ENCODE results near the gene KPNB1.

KPNB1 gene

DNA sequence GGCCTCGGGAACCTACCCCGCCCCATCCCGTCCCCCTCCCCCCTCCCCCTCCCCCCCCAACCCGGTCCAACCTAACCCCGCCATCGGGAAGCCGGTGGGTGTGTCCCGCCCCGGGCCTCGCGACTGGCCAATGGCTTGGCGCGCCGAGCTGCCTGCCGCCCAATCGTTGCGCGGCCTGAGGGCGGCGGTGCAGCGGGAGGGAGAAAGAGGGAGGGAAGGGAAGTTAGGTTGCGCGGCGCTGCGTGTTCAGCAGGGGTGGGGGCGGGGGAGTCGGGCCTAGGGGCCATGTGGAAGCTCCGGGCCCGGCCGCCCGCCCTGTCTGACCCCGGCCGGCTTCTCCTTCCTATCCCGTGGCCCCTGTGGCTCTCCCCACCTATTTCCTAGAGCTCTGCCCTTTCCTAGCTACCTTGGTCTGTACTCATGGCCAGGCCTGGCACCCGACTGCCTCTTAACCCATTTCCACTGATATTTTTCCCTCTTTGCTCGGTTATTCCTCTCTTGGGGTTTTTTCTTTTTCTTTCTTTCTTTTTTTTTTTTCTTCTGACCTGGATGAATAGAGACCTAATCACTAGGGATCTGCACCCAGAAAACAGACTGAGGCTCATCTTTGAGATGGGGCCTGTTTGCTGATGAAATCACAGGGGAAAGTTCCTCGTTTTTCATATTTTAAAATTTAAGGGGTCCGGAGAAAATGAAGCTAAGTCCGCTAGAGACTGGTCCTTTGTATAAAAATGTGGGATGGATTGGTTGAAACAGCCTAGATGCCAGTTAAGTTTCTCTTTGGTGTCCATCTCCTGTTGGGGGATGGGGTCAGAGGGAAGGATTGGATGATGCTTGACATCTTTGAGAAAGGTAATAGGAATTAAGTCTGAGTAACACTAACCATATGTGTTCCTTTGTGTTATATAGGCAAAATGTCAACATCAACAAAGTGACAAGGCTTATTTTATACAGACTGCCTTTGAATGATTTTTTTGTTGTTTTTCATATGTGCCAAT is 1.1 kb downstream of the KPNB1 start:
- 6% methylated on average over 13 of the region's 39 CpGs for WGBS (ENCODE audit: insufficient coverage)
- H3K4me3 ChIP-seq (ENCODE audit: control insufficient read depth in 1 of 7, extremely low read depth in 1 of 7, insufficient read depth in 4 of 7, low read depth in 2 of 7, low read length in 6 of 7), result peak overlapping the region; percentile 65 to 91 (median 81)
- no peaks in the 10 kb centered on the region for H3K9me3 ChIP-seq (ENCODE audit: control extremely low read depth in 1 of 5, control insufficient read depth in 4 of 5, insufficient read depth in 2 of 5, low read depth in 1 of 5, low read length in 4 of 5)
- ChIA-PET POLR2A (interaction anchor here (0.7 to 1.0 kb wide), 3 partner anchors 24 to 172 kb away, joined by 3 to 5 read pairs (median 4); no protein-coding TSS in a partner anchor), CTCF (interaction anchor here (1.0 to 8.4 kb wide), 3 partner anchors 13 to 107 kb away, joined by 3 to 56 read pairs (median 6); no protein-coding TSS in a partner anchor)
- peak overlapping the region; percentile 61 to 75 for H3K27ac ChIP-seq (ENCODE audit: insufficient read depth in 1 of 2, low read depth in 1 of 2, low read length in 2 of 2, poor library complexity in 1 of 2, severe bottlenecking in 2 of 2)
- H3K36me3 ChIP-seq (ENCODE audit: control insufficient read depth in 4 of 4, insufficient read depth in 4 of 4, low read length in 3 of 4), result peaks cover 10 to 45% (median 28%) of the 10 kb centered on the region in 4 experiments
- peaks cover 21 to 44% (median 36%) of the 10 kb centered on the region in 4 experiments for H3K4me1 ChIP-seq (ENCODE audit: control extremely low read depth in 1 of 4, control insufficient read depth in 4 of 4, insufficient read depth in 4 of 4, low read length in 3 of 4)
- no peaks in the 10 kb centered on the region for H3K27me3 ChIP-seq (replicated peaks in 2 of 5; ENCODE audit: control insufficient read depth in 4 of 5, insufficient read depth in 5 of 5, low read length in 4 of 5)
- DNase-seq, result peak; percentile 96 to 98 (median 96)

DNA sequence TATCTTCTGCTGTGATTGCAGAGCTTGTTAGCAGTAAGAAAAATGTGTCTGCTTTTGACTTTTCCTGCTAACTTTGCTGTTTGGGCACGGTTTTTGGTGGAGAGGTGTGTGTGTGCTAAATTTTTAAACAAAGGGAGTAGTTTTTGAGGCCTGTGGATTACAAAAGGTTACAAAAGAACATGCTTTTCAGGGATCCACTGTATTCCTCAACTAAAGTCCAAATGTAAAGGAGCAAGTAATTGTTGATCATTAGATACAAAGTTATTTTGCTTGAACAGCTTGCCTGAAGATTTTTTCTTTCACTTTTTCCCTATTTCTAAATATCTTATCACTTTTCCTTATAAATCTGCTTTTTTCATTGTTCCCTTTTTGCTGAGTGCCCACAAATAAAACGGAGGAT is 2.0 kb downstream of the KPNB1 start:
- H3K9me3 ChIP-seq (ENCODE audit: control extremely low read depth in 1 of 5, control insufficient read depth in 4 of 5, insufficient read depth in 2 of 5, low read depth in 1 of 5, low read length in 4 of 5), result no peaks in the 10 kb centered on the region
- no peak for DNase-seq
- 60% methylated on average over 1 of the region's 2 CpGs for WGBS (ENCODE audit: insufficient coverage)
- CTCF ChIA-PET, result interaction anchor here (0.8 to 8.4 kb wide), 2 partner anchors 12 to 20 kb away, joined by 4 to 56 read pairs; no protein-coding TSS in a partner anchor
- peaks cover 14 to 52% (median 33%) of the 10 kb centered on the region in 4 experiments for H3K36me3 ChIP-seq (ENCODE audit: control insufficient read depth in 4 of 4, insufficient read depth in 4 of 4, low read length in 3 of 4)
- H3K4me1 ChIP-seq (ENCODE audit: control extremely low read depth in 1 of 4, control insufficient read depth in 4 of 4, insufficient read depth in 4 of 4, low read length in 3 of 4), result peaks cover 21 to 44% (median 36%) of the 10 kb centered on the region in 4 experiments
- H3K27me3 ChIP-seq (replicated peaks in 2 of 5; ENCODE audit: control insufficient read depth in 4 of 5, insufficient read depth in 5 of 5, low read length in 4 of 5), result no peaks in the 10 kb centered on the region
- H3K27ac ChIP-seq (ENCODE audit: insufficient read depth in 1 of 2, low read depth in 1 of 2, low read length in 2 of 2, poor library complexity in 1 of 2, severe bottlenecking in 2 of 2), result no peak overlapping the region
- POLR2A ChIA-PET, result no interaction called here
- H3K4me3 ChIP-seq (ENCODE audit: control insufficient read depth in 1 of 7, extremely low read depth in 1 of 7, insufficient read depth in 4 of 7, low read depth in 2 of 7, low read length in 6 of 7), result peak overlapping the region in 3 of 7 experiments; percentile 81 to 91 (median 85)

DNA sequence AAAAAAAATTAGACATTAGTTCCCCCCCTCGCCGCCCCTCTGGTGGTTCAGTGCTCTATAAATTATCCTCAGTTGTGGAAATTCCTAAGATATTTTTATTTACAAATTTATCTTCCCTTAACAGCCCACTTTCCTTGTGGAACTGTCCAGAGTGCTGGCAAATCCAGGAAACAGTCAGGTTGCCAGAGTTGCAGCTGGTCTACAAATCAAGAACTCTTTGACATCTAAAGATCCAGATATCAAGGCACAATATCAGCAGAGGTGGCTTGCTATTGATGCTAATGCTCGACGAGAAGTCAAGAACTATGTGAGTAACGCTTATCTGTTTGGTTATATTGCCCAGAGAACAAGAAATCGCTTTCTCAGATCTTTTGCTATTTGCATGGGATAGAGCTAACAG is 2.9 kb downstream of the KPNB1 start:
- Histone ChIP-seq H3K27me3 (replicated peaks in 2 of 5; ENCODE audit: control insufficient read depth in 4 of 5, insufficient read depth in 5 of 5, low read length in 4 of 5) (no peaks in the 10 kb centered on the region), H3K27ac (ENCODE audit: insufficient read depth in 1 of 2, low read depth in 1 of 2, low read length in 2 of 2, poor library complexity in 1 of 2, severe bottlenecking in 2 of 2) (no peak overlapping the region), H3K36me3 (ENCODE audit: control insufficient read depth in 4 of 4, insufficient read depth in 4 of 4, low read length in 3 of 4) (peaks cover 22 to 61% (median 41%) of the 10 kb centered on the region in 4 experiments), H3K9me3 (ENCODE audit: control extremely low read depth in 1 of 5, control insufficient read depth in 4 of 5, insufficient read depth in 2 of 5, low read depth in 1 of 5, low read length in 4 of 5) (no peaks in the 10 kb centered on the region), H3K4me3 (ENCODE audit: control insufficient read depth in 1 of 7, extremely low read depth in 1 of 7, insufficient read depth in 4 of 7, low read depth in 2 of 7, low read length in 6 of 7) (no peak overlapping the region), H3K4me1 (ENCODE audit: control extremely low read depth in 1 of 4, control insufficient read depth in 4 of 4, insufficient read depth in 4 of 4, low read length in 3 of 4) (peaks cover 21 to 39% (median 32%) of the 10 kb centered on the region in 4 experiments)
- CTCF ChIA-PET, result interaction anchor here (0.6 to 8.4 kb wide), 4 partner anchors 11 to 129 kb away, joined by 3 to 56 read pairs (median 7); no protein-coding TSS in a partner anchor
- POLR2A ChIA-PET, result no interaction called here
- 61% methylated on average over 4 of the region's 6 CpGs for WGBS (ENCODE audit: insufficient coverage)
- DNase-seq, result no peak

DNA sequence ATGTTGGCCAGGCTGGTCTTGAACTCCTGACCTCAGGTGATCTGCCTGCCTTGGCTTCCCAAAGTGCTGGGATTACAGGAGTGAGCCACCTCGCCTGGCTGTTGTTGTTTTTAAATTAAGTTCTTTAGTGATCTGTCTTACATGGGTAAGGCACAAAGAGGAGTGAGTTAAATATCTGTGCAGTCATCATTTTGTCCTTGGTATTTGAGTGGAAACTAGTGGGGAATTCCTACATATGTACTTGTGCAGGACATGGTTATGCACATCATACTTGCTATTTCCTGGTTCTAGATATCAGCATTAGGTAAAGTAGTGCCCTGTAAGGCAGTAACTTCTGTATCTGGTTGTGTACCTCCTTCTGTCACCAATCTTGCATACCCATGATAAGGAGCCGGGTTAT is 3.7 kb downstream of the KPNB1 start:
- H3K4me3 ChIP-seq (ENCODE audit: control insufficient read depth in 1 of 7, extremely low read depth in 1 of 7, insufficient read depth in 4 of 7, low read depth in 2 of 7, low read length in 6 of 7), result no peak overlapping the region
- POLR2A ChIA-PET, result no interaction called here

DNA sequence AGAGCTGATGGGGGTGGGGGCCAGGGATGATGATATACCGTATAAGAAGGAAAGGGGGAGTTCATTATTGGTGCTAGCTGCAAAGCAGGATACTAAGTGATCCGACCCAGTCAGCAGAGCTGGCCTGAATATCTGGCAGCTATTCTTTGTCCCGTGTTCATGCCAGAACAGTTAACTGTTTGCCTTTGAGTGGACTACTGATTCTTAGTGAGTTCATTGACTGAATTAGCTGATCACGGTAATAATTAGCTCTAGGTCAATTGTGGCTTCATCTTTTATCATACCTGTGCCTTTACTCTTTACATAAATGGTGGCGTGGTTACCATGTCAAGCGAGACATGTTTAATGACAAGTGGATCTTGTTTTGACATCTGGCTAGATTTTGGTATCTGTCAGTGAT is 5.3 kb downstream of the KPNB1 start:
- Histone ChIP-seq H3K27ac (ENCODE audit: insufficient read depth in 1 of 2, low read depth in 1 of 2, low read length in 2 of 2, poor library complexity in 1 of 2, severe bottlenecking in 2 of 2) (peak overlapping the region in 1 of 2 experiments; percentile 43), H3K36me3 (ENCODE audit: control insufficient read depth in 4 of 4, insufficient read depth in 4 of 4, low read length in 3 of 4) (peaks cover 35 to 83% (median 56%) of the 10 kb centered on the region in 4 experiments), H3K4me1 (ENCODE audit: control extremely low read depth in 1 of 4, control insufficient read depth in 4 of 4, insufficient read depth in 4 of 4, low read length in 3 of 4) (peaks cover 21 to 29% (median 23%) of the 10 kb centered on the region in 4 experiments), H3K4me3 (ENCODE audit: control insufficient read depth in 1 of 7, extremely low read depth in 1 of 7, insufficient read depth in 4 of 7, low read depth in 2 of 7, low read length in 6 of 7) (no peak overlapping the region), H3K9me3 (ENCODE audit: control extremely low read depth in 1 of 5, control insufficient read depth in 4 of 5, insufficient read depth in 2 of 5, low read depth in 1 of 5, low read length in 4 of 5) (no peaks in the 10 kb centered on the region), H3K27me3 (replicated peaks in 2 of 5; ENCODE audit: control insufficient read depth in 4 of 5, insufficient read depth in 5 of 5, low read length in 4 of 5) (no peaks in the 10 kb centered on the region)
- 91% methylated on average over 5 of the region's 6 CpGs for WGBS (ENCODE audit: insufficient coverage)
- DNase-seq, result no peak
- CTCF ChIA-PET, result interaction anchor here (0.8 to 8.4 kb wide), 4 partner anchors 8 to 90 kb away, joined by 3 to 56 read pairs (median 6); no protein-coding TSS in a partner anchor
- POLR2A ChIA-PET, result no interaction called here

More for the DNA sequence above, 3.7 kb downstream of the KPNB1 start:
- 33% methylated on average over 1 of the region's 2 CpGs for WGBS (ENCODE audit: insufficient coverage)
- Histone ChIP-seq H3K27ac (ENCODE audit: insufficient read depth in 1 of 2, low read depth in 1 of 2, low read length in 2 of 2, poor library complexity in 1 of 2, severe bottlenecking in 2 of 2) (no peak overlapping the region), H3K27me3 (replicated peaks in 2 of 5; ENCODE audit: control insufficient read depth in 4 of 5, insufficient read depth in 5 of 5, low read length in 4 of 5) (no peaks in the 10 kb centered on the region), H3K36me3 (ENCODE audit: control insufficient read depth in 4 of 4, insufficient read depth in 4 of 4, low read length in 3 of 4) (peaks cover 29 to 69% (median 49%) of the 10 kb centered on the region in 4 experiments), H3K9me3 (ENCODE audit: control extremely low read depth in 1 of 5, control insufficient read depth in 4 of 5, insufficient read depth in 2 of 5, low read depth in 1 of 5, low read length in 4 of 5) (no peaks in the 10 kb centered on the region), H3K4me1 (ENCODE audit: control extremely low read depth in 1 of 4, control insufficient read depth in 4 of 4, insufficient read depth in 4 of 4, low read length in 3 of 4) (peaks cover 17 to 32% (median 28%) of the 10 kb centered on the region in 4 experiments)
- CTCF ChIA-PET, result interaction anchor here (2.9 to 8.4 kb wide), 2 partner anchors 10 to 92 kb away, joined by 10 to 56 read pairs; no protein-coding TSS in a partner anchor
- DNase-seq, result no peak

DNA sequence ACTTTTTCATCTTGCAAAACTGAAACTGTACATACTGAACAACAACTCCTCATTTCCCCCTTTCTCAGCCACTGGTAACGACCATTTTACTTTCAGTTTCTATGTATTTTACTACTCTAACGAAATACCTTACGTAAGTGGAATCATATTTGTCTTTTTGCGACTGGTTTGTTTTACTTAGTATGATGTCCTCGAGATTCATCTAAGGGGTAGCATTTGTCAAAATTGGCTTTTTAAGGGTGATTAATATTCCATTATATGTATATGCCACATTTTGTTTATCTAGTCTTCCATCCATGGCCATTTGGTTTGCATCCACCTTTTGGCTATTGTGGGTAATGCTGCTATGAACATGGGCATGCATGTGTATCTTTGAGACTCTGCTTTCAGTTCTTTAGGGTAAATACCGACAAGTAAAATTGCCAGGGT is 10.4 kb downstream of the KPNB1 start:
- DNase-seq, result peak; percentile 55 to 81 (median 77)
- WGBS (ENCODE audit: insufficient coverage), result 83% methylated on average over 1 of the region's 6 CpGs
- ChIA-PET POLR2A (no interaction called here), CTCF (interaction anchor here (2.2 kb wide), 1 partner anchor 14 kb away, joined by 5 read pairs; no protein-coding TSS in a partner anchor)
- peak overlapping the region in 1 of 2 experiments; percentile 75 for H3K27ac ChIP-seq (ENCODE audit: insufficient read depth in 1 of 2, low read depth in 1 of 2, low read length in 2 of 2, poor library complexity in 1 of 2, severe bottlenecking in 2 of 2)
- peaks cover 48 to 91% (median 67%) of the 10 kb centered on the region in 4 experiments for H3K36me3 ChIP-seq (ENCODE audit: control insufficient read depth in 4 of 4, insufficient read depth in 4 of 4, low read length in 3 of 4)
- no peaks in the 10 kb centered on the region for H3K27me3 ChIP-seq (replicated peaks in 2 of 5; ENCODE audit: control insufficient read depth in 4 of 5, insufficient read depth in 5 of 5, low read length in 4 of 5)
- H3K4me3 ChIP-seq (ENCODE audit: control insufficient read depth in 1 of 7, extremely low read depth in 1 of 7, insufficient read depth in 4 of 7, low read depth in 2 of 7, low read length in 6 of 7), result peak overlapping the region in 5 of 7 experiments; percentile 50 to 84 (median 64)
- H3K4me1 ChIP-seq (ENCODE audit: control extremely low read depth in 1 of 4, control insufficient read depth in 4 of 4, insufficient read depth in 4 of 4, low read length in 3 of 4), result peaks cover 0 to 19% (median 7%) of the 10 kb centered on the region in 4 experiments
- H3K9me3 ChIP-seq (ENCODE audit: control extremely low read depth in 1 of 5, control insufficient read depth in 4 of 5, insufficient read depth in 2 of 5, low read depth in 1 of 5, low read length in 4 of 5), result no peaks in the 10 kb centered on the region

Measured in common myeloid progenitor, CD34-positive (primary cell).